Rectal smooth muscle tissue (tissue), 1 donor: ENCODE results near the gene GRIK5.

Source experiments
- H3K27ac ChIP-seq: one replicate; pipeline ENCODE4 v1.7.0; 2013; ENCODE audit warnings: low read depth, low read length, inconsistent platforms
- H3K27me3 ChIP-seq: one replicate; pipeline ENCODE4 v1.7.0; 2013; ENCODE audit warnings: low read length; ENCODE audit not compliant: control insufficient read depth, insufficient read depth
- H3K36me3 ChIP-seq: one replicate; pipeline ENCODE4 v1.7.0; 2013; ENCODE audit warnings: low read length; ENCODE audit not compliant: control insufficient read depth, insufficient read depth
- H3K4me1 ChIP-seq: one replicate; pipeline ENCODE4 v1.7.0; 2013; ENCODE audit warnings: low read length; ENCODE audit not compliant: control insufficient read depth, insufficient read depth
- H3K4me3 ChIP-seq: one replicate; pipeline ENCODE4 v1.7.0; 2013; ENCODE audit warnings: low read length
- H3K9ac ChIP-seq: one replicate; pipeline ENCODE4 v1.7.0; 2013; ENCODE audit warnings: low read length

Gene GRIK5

DNA sequence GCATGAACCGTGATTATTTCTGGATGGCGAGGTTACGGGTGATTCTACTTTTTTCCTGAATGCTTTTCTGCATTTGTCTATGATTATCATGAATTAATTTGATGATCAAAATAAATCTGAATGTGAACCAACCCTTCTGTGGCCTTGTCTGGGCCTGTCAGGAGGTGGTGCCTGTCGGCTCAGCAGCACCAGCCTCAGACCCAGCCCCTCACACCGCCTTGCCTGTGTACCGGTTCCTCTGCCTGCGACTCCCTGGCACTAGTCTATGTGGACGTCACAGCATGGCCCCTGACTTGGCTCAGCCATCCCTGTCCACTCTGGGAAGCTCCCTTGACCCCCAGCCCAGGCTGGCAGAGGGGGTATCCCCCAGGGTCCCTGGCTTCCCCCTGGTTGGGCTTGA is 95.4 kb downstream of the GRIK5 start:
- Histone ChIP-seq H3K27ac (no peak overlapping the region), H3K4me3 (no peak overlapping the region), H3K27me3 (no peaks in the 10 kb centered on the region), H3K36me3 (no peaks in the 10 kb centered on the region), H3K9ac (no peak overlapping the region), H3K4me1 (no peaks in the 10 kb centered on the region)

DNA sequence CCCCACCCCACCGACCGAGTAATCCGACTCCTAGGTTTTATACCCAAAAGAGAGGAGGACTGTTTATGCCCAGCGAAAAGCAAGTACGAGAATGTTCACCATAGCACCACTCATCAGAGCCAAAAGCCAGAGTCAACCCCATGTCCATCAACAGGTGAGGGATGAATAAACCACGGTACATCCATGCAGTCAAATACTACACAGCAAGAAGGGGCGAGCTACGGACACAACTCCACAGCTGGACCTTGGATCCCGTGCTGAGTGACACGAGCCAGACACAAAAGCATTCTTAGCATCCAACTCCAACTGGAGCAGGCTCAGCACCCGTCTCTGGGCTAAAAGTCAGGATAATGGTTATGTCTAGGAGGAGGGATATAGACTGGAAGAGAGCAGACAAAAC is 98.6 kb downstream of the GRIK5 start:
- Histone ChIP-seq H3K27ac (no peak overlapping the region), H3K27me3 (no peaks in the 10 kb centered on the region), H3K36me3 (no peaks in the 10 kb centered on the region), H3K4me1 (no peaks in the 10 kb centered on the region), H3K9ac (no peak overlapping the region), H3K4me3 (no peak overlapping the region)

- H3K36me3 ChIP-seq: no peaks in the 10 kb centered on the region
Observed at GRCh38 chr19:41969772-41970458, 100.1 kb downstream of the GRIK5 start.

GRCh38 chr19:41968751-41969595 is 101.0 kb downstream of the GRIK5 start:
- H3K27ac ChIP-seq: no peak overlapping the region
- no peaks in the 10 kb centered on the region for H3K36me3 ChIP-seq
- no peaks in the 10 kb centered on the region for H3K27me3 ChIP-seq

More at GRCh38 chr19:41969772-41970458, 100.1 kb downstream of the GRIK5 start:
- Histone ChIP-seq H3K27me3 (no peaks in the 10 kb centered on the region), H3K4me1 (no peaks in the 10 kb centered on the region), H3K9ac (no peak overlapping the region), H3K4me3 (no peak overlapping the region), H3K27ac (no peak overlapping the region)

GRCh38 chr19:41967054-41967783 is 102.8 kb downstream of the GRIK5 start:
- Histone ChIP-seq H3K27ac (no peak overlapping the region), H3K4me3 (no peak overlapping the region), H3K27me3 (peaks cover 4% of the 10 kb centered on the region), H3K4me1 (no peaks in the 10 kb centered on the region), H3K36me3 (no peaks in the 10 kb centered on the region), H3K9ac (no peak overlapping the region)

More at GRCh38 chr19:41968751-41969595, 101.0 kb downstream of the GRIK5 start:
- Histone ChIP-seq H3K4me1 (no peaks in the 10 kb centered on the region), H3K4me3 (no peak overlapping the region), H3K9ac (no peak overlapping the region)

DNA sequence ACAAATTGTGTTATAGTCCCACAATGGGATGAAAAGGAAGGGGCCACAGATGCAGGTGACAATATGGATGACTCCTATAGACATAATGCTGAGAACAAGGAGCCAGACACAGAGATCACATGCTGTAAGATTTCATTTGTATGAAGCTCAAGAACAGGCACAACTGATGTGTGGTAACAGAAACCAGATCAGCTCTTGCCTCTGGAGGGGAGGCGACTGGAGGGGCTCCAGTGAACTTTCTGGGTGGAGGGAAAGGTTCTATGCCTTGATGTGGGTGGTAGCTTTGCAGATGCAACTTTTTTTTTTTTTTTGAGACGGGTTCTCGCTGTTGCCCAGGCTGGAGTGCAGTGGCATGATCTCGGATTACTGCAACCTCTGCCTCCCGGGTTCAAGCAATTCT is 104.9 kb downstream of the GRIK5 start:
- no peak overlapping the region for H3K9ac ChIP-seq
- no peaks in the 10 kb centered on the region for H3K36me3 ChIP-seq
- no peaks in the 10 kb centered on the region for H3K4me1 ChIP-seq
- no peak overlapping the region for H3K4me3 ChIP-seq
- no peak overlapping the region for H3K27ac ChIP-seq
- peaks cover 4% of the 10 kb centered on the region for H3K27me3 ChIP-seq

- H3K9ac ChIP-seq: no peak overlapping the region
- no peak overlapping the region for H3K4me3 ChIP-seq
- peaks cover 2% of the 10 kb centered on the region for H3K36me3 ChIP-seq
- no peak overlapping the region for H3K27ac ChIP-seq
- peaks cover 2% of the 10 kb centered on the region for H3K4me1 ChIP-seq
- peaks cover 4% of the 10 kb centered on the region for H3K27me3 ChIP-seq
Observed at GRCh38 chr19:41960973-41961372, 109.0 kb downstream of the GRIK5 start.

- H3K27me3 ChIP-seq: peaks cover 4% of the 10 kb centered on the region
- peak within 1 kb of the TSS; percentile 71 for H3K27ac ChIP-seq
- H3K9ac ChIP-seq: peak within 1 kb of the TSS; percentile 72
- H3K36me3 ChIP-seq: peaks cover 2% of the 10 kb centered on the region
- peak within 1 kb of the TSS; percentile 87 for H3K4me3 ChIP-seq
- H3K4me1 ChIP-seq: peaks cover 2% of the 10 kb centered on the region
Observed at GRCh38 chr19:41959056-41960053, 110.7 kb downstream of the GRIK5 start, which contains the start of gene RABAC1. TSS of gene RABAC1 (minus strand) at chr19:41959321. CDS start at chr19:41959292, 29 bp downstream.

DNA sequence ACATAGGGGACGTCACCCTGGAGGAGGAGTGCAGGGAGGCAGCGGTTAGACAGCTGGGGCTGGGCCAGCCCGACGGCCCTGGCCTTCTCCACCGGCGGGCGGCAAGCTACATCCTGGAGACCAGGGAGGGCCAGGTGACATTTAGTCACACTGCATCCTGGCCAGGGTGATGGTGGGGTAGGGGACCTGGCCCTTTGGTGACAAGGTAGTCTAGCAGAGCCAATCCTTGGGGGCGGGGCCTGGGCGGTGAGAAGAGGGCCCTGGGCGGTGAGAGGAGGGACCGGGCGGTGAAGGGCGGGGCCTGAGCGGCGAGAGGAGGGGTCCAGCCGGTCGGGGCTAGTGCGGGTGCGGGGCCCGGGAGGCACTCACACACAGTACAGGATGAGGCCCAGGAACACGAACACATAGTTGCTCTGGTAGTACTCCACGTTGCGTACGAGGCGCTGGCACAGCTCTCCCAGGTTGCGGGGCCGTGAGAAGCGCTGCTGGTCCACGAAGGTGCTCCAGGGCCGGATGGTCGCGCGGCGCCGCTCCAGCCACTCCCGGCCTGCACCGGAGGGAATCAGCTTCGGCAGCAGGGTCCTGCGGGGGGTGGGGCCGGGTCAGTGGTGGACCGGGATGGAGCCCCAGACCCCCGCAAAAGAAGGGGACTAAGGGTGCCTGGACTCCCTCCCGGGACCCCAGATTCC is 111.5 kb downstream of the GRIK5 start:
- Histone ChIP-seq H3K27me3 (peaks cover 4% of the 10 kb centered on the region), H3K36me3 (peaks cover 2% of the 10 kb centered on the region), H3K9ac (peak overlapping the region; percentile 72), H3K4me1 (peaks cover 2% of the 10 kb centered on the region), H3K27ac (peak overlapping the region; percentile 71), H3K4me3 (peak overlapping the region; percentile 87)

GRCh38 chr19:41957838-41958366 is 112.1 kb downstream of the GRIK5 start:
- peaks cover 2% of the 10 kb centered on the region for H3K4me1 ChIP-seq
- no peak overlapping the region for H3K27ac ChIP-seq
- peaks cover under 1% of the 10 kb centered on the region for H3K27me3 ChIP-seq
- H3K36me3 ChIP-seq: peaks cover 2% of the 10 kb centered on the region
- H3K4me3 ChIP-seq: peak overlapping the region; percentile 87
- H3K9ac ChIP-seq: no peak overlapping the region
